ENCODE measurements around the gene PRKAR1B.

The PRKAR1B gene

GRCh38 chr7:566100-566499, 161.0 kb downstream of the PRKAR1B start:
- Histone ChIP-seq H3K9ac (ENCODE audit: low read length) (no peak overlapping the region), H3K4me3 (ENCODE audit: low read depth, low read length, poor library complexity, severe bottlenecking) (no peak overlapping the region)

GRCh38 chr7:564176-564865, 162.8 kb downstream of the PRKAR1B start:
- H3K9me2 ChIP-seq (ENCODE audit: low read depth, low read length): no peaks in the 10 kb centered on the region
- no peaks in the 10 kb centered on the region for H3K27me3 ChIP-seq (ENCODE audit: insufficient read depth, low read length)
- no peak overlapping the region for H3K4me2 ChIP-seq (ENCODE audit: low read length)
- no peaks in the 10 kb centered on the region for H3F3A ChIP-seq (ENCODE audit: insufficient read depth, low read length)
- TF ChIP-seq CTCF (IDR thresholded peaks at IDR 0.05; ENCODE audit: low read length): no peak
- TF ChIP-seq EZH2 (IDR thresholded peaks at IDR 0.05; ENCODE audit: borderline replicate concordance, low read length): no peak
- no peaks in the 10 kb centered on the region for H3K36me3 ChIP-seq (ENCODE audit: insufficient read depth, low read length)
- H3K9me3 ChIP-seq (ENCODE audit: low read length): no peaks in the 10 kb centered on the region
- no peaks in the 10 kb centered on the region for H3K4me1 ChIP-seq (ENCODE audit: insufficient read depth, low read length, severe bottlenecking)
- H3K79me2 ChIP-seq (ENCODE audit: insufficient read depth, low read length): no peaks in the 10 kb centered on the region
- no peak overlapping the region for H2AFZ ChIP-seq (ENCODE audit: low read length)
- no peaks in the 10 kb centered on the region for H4K20me1 ChIP-seq (ENCODE audit: insufficient read depth, low read length)
- H3K4me3 ChIP-seq (ENCODE audit: low read depth, low read length, poor library complexity, severe bottlenecking): no peak overlapping the region
- H3K9ac ChIP-seq (ENCODE audit: low read length): no peak overlapping the region
- no peak overlapping the region for H3K27ac ChIP-seq (ENCODE audit: low read depth, low read length, poor library complexity, severe bottlenecking)

More at GRCh38 chr7:566100-566499, 161.0 kb downstream of the PRKAR1B start:
- Histone ChIP-seq H3F3A (ENCODE audit: insufficient read depth, low read length) (no peaks in the 10 kb centered on the region), H3K9me3 (ENCODE audit: low read length) (no peaks in the 10 kb centered on the region), H3K27me3 (ENCODE audit: insufficient read depth, low read length) (no peaks in the 10 kb centered on the region), H3K9me2 (ENCODE audit: low read depth, low read length) (no peaks in the 10 kb centered on the region), H3K4me1 (ENCODE audit: insufficient read depth, low read length, severe bottlenecking) (no peaks in the 10 kb centered on the region), H3K27ac (ENCODE audit: low read depth, low read length, poor library complexity, severe bottlenecking) (no peak overlapping the region), H3K4me2 (ENCODE audit: low read length) (no peak overlapping the region), H4K20me1 (ENCODE audit: insufficient read depth, low read length) (no peaks in the 10 kb centered on the region), H3K36me3 (ENCODE audit: insufficient read depth, low read length) (no peaks in the 10 kb centered on the region), H3K79me2 (ENCODE audit: insufficient read depth, low read length) (no peaks in the 10 kb centered on the region), H2AFZ (ENCODE audit: low read length) (no peak overlapping the region)
- no peak for TF ChIP-seq CTCF (IDR thresholded peaks at IDR 0.05; ENCODE audit: low read length)
- TF ChIP-seq EZH2 (IDR thresholded peaks at IDR 0.05; ENCODE audit: borderline replicate concordance, low read length): no peak

GRCh38 chr7:563629-564170, 163.4 kb downstream of the PRKAR1B start:
- Histone ChIP-seq H3K79me2 (ENCODE audit: insufficient read depth, low read length) (no peaks in the 10 kb centered on the region), H3K4me3 (ENCODE audit: low read depth, low read length, poor library complexity, severe bottlenecking) (no peak overlapping the region), H2AFZ (ENCODE audit: low read length) (no peak overlapping the region), H3K36me3 (ENCODE audit: insufficient read depth, low read length) (no peaks in the 10 kb centered on the region), H3K9me3 (ENCODE audit: low read length) (no peaks in the 10 kb centered on the region), H3K4me1 (ENCODE audit: insufficient read depth, low read length, severe bottlenecking) (no peaks in the 10 kb centered on the region), H3F3A (ENCODE audit: insufficient read depth, low read length) (no peaks in the 10 kb centered on the region), H3K27ac (ENCODE audit: low read depth, low read length, poor library complexity, severe bottlenecking) (no peak overlapping the region), H3K27me3 (ENCODE audit: insufficient read depth, low read length) (no peaks in the 10 kb centered on the region), H3K9ac (ENCODE audit: low read length) (no peak overlapping the region), H4K20me1 (ENCODE audit: insufficient read depth, low read length) (no peaks in the 10 kb centered on the region), H3K4me2 (ENCODE audit: low read length) (no peak overlapping the region), H3K9me2 (ENCODE audit: low read depth, low read length) (no peaks in the 10 kb centered on the region)
- TF ChIP-seq CTCF (IDR thresholded peaks at IDR 0.05; ENCODE audit: low read length) (no peak), EZH2 (IDR thresholded peaks at IDR 0.05; ENCODE audit: borderline replicate concordance, low read length) (no peak)

Data from OCI-LY1 (cell line).